GM12875 (cell line): ENCODE measurements around the gene BCAR3.
"Not testable (repeated sequence)": the region's sequence is repeated elsewhere in the genome, so short reads cannot be mapped to it uniquely, and the experiment has no call there.

ENCODE experiments used
- H3K4me3 ChIP-seq: one replicate; pipeline ENCODE4 v1.5.1; 2011; ENCODE audit warnings: low read depth, low read length, control low read depth
- CTCF ChIP-seq: IDR thresholded peaks from 2 replicates; pipeline ENCODE4 v1.5.1; 2011; ENCODE audit warnings: low read depth, mild to moderate bottlenecking, control low read depth, inconsistent platforms, low read length, moderate library complexity, borderline replicate concordance; ENCODE audit not compliant: insufficient read depth

BCAR3 gene

GRCh38 chr1:93554883-93555872, 126.5 kb downstream of the BCAR3 start:
- H3K4me3 ChIP-seq, result no peak overlapping the region
- no peak for TF ChIP-seq CTCF

- not testable (repeated sequence) for H3K4me3 ChIP-seq
These were observed 127.6 kb downstream of the BCAR3 start for GRCh38 chr1:93553886-93554490.

GRCh38 chr1:93552741-93553455, 128.7 kb downstream of the BCAR3 start:
- no peak for TF ChIP-seq CTCF
- no peak overlapping the region for H3K4me3 ChIP-seq

- no peak for TF ChIP-seq CTCF
- no peak overlapping the region for H3K4me3 ChIP-seq
These were observed 131.8 kb downstream of the BCAR3 start for GRCh38 chr1:93549811-93550210.

GRCh38 chr1:93549131-93549530, 132.5 kb downstream of the BCAR3 start:
- TF ChIP-seq CTCF, result no peak
- H3K4me3 ChIP-seq, result no peak overlapping the region

- TF ChIP-seq CTCF, result no peak
- H3K4me3 ChIP-seq, result no peak overlapping the region
These were observed 135.3 kb downstream of the BCAR3 start for GRCh38 chr1:93546162-93546863.

GRCh38 chr1:93542398-93542797, 139.2 kb downstream of the BCAR3 start:
- TF ChIP-seq CTCF, result no peak
- H3K4me3 ChIP-seq, result no peak overlapping the region
